Vagina (tissue), 2 donors: ENCODE data around the gene HMCN2. TPM values are rescaled to one million over a fixed set of nuclear protein-coding genes. Genes with fewer than 3 reads are reported as not detected.

ENCODE experiments used
- DNase-seq, 2 donors: peaks; one replicate each; pipeline ENCODE4 v3.0.0-alpha.2; 2017; ENCODE audit errors: extremely low spot score in 2 of 2
- H3K27ac ChIP-seq: fragments of 200-600 bp; sonication (generic); one replicate; pipeline ENCODE4 v1.5.1; 2019
- H3K27me3 ChIP-seq: fragments of 200-600 bp; sonication (generic); one replicate; pipeline ENCODE4 v1.5.1; 2019
- H3K36me3 ChIP-seq, 2 donors: fragments of 200-600 bp; sonication (generic); one replicate each; pipeline ENCODE4 v1.5.1; 2017 to 2019
- H3K4me1 ChIP-seq: fragments of 200-600 bp; sonication (generic); one replicate; pipeline ENCODE4 v1.5.1; 2019
- H3K4me3 ChIP-seq, 2 donors: fragments of 200-600 bp; sonication (generic); 1 replicate in 1 of 2; 2 replicates in 1 of 2; pipeline ENCODE4 v1.5.1; 2016 to 2019
- H3K9me3 ChIP-seq: fragments of 200-600 bp; sonication (generic); one replicate; pipeline ENCODE4 v1.5.1; 2019
- CTCF ChIP-seq, 3 experiments: fragments of 450-650 bp in 2 of 3; fragments of 200-600 bp in 1 of 3; sonication (generic) in 1 of 3; IDR thresholded peaks; one replicate each; pipeline ENCODE4 v1.5.1; 2017 to 2019; ENCODE audit warnings: antibody characterized with exemption in 3 of 3, mild to moderate bottlenecking in 2 of 3, moderate library complexity in 2 of 3
- POLR2A ChIP-seq, 2 donors: fragments of 450-650 bp; IDR thresholded peaks; one replicate each; pipeline ENCODE4 v1.6.1; 2017; ENCODE audit warnings: antibody characterized with exemption in 2 of 2, mild to moderate bottlenecking in 2 of 2, moderate library complexity in 2 of 2
- POLR2AphosphoS5 ChIP-seq, 2 donors: sonication (generic); formaldehyde crosslinking; IDR thresholded peaks; one replicate each; pipeline ENCODE4 v1.9.0; 2017; ENCODE audit warnings: antibody characterized with exemption in 2 of 2, mild to moderate bottlenecking in 2 of 2, low read depth in 1 of 2; ENCODE audit not compliant: insufficient read depth in 1 of 2
- intact Hi-C: fragments of 100-400 bp; cut with DNase I; formaldehyde crosslinking; loops from one replicate; pipeline ENCODE4 v1.15.1; 2023
- total RNA-seq: library from RNA; depleted of rRNA; stranded (reverse); fragments of >200 nt; gene quantifications from one replicate; pipeline ENCODE4 v1.2.3, GENCODE V29; 2016

HMCN2 gene
- total RNA-seq, 1 donor from 2014 or later, result 5.2 TPM

GRCh38 chr9:130328349-130328801 lies 62.8 kb downstream of the HMCN2 start:
- Histone ChIP-seq H3K9me3 (no peaks in the 10 kb centered on the region), H3K27ac (peak overlapping the region; percentile 82), H3K4me3 (peak overlapping the region in 1 of 2 donors; percentile 34), H3K4me1 (peaks cover 47% of the 10 kb centered on the region), H3K27me3 (no peaks in the 10 kb centered on the region), H3K36me3 (no peaks in the 10 kb centered on the region)
- intact Hi-C loops, result loop anchor here (5.0 kb wide), 1 partner anchor 36 kb away; no protein-coding TSS in a partner anchor
- no peak for TF ChIP-seq POLR2A (IDR thresholded peaks at IDR 0.05)
- no peak for TF ChIP-seq CTCF (IDR thresholded peaks at IDR 0.05)
- TF ChIP-seq POLR2AphosphoS5 (IDR thresholded peaks at IDR 0.05; ENCODE audit: insufficient read depth in 1 of 2, low read depth in 1 of 2), result peak; percentile 69
- DNase-seq, result peak in 1 of 2 donors; percentile 98

- no peak for DNase-seq
- Histone ChIP-seq H3K27ac (peak overlapping the region; percentile 82), H3K27me3 (no peaks in the 10 kb centered on the region), H3K36me3 (no peaks in the 10 kb centered on the region), H3K4me1 (peaks cover 47% of the 10 kb centered on the region), H3K4me3 (no peak overlapping the region), H3K9me3 (no peaks in the 10 kb centered on the region)
- no peak for TF ChIP-seq POLR2A (IDR thresholded peaks at IDR 0.05)
- no peak for TF ChIP-seq CTCF (IDR thresholded peaks at IDR 0.05)
- no peak for TF ChIP-seq POLR2AphosphoS5 (IDR thresholded peaks at IDR 0.05; ENCODE audit: insufficient read depth in 1 of 2, low read depth in 1 of 2)
- intact Hi-C loops, result loop anchor here (5.0 kb wide), 1 partner anchor 37 kb away; no protein-coding TSS in a partner anchor
These were observed 63.5 kb downstream of the HMCN2 start for GRCh38 chr9:130329061-130329460.

GRCh38 chr9:130330202-130330862 lies 64.8 kb downstream of the HMCN2 start:
- intact Hi-C loops, result no loop called here
- Histone ChIP-seq H3K4me1 (peaks cover 47% of the 10 kb centered on the region), H3K27me3 (no peaks in the 10 kb centered on the region), H3K27ac (peak overlapping the region; percentile 82), H3K9me3 (no peaks in the 10 kb centered on the region), H3K4me3 (no peak overlapping the region), H3K36me3 (no peaks in the 10 kb centered on the region)
- DNase-seq, result no peak
- TF ChIP-seq POLR2AphosphoS5 (IDR thresholded peaks at IDR 0.05; ENCODE audit: insufficient read depth in 1 of 2, low read depth in 1 of 2) (no peak), CTCF (IDR thresholded peaks at IDR 0.05) (no peak)

GRCh38 chr9:130331061-130331460 lies 65.5 kb downstream of the HMCN2 start:
- peaks cover 47% of the 10 kb centered on the region for H3K4me1 ChIP-seq
- no peak for DNase-seq
- peak overlapping the region; percentile 82 for H3K27ac ChIP-seq
- H3K4me3 ChIP-seq, result no peak overlapping the region
- intact Hi-C loops, result no loop called here
- no peak for TF ChIP-seq POLR2AphosphoS5 (IDR thresholded peaks at IDR 0.05; ENCODE audit: insufficient read depth in 1 of 2, low read depth in 1 of 2)
- no peak for TF ChIP-seq CTCF (IDR thresholded peaks at IDR 0.05)
- no peaks in the 10 kb centered on the region for H3K27me3 ChIP-seq
- no peaks in the 10 kb centered on the region for H3K36me3 ChIP-seq
- H3K9me3 ChIP-seq, result no peaks in the 10 kb centered on the region

- Histone ChIP-seq H3K27ac (peak overlapping the region; percentile 82), H3K36me3 (no peaks in the 10 kb centered on the region), H3K9me3 (no peaks in the 10 kb centered on the region), H3K4me3 (no peak overlapping the region), H3K4me1 (peaks cover 47% of the 10 kb centered on the region), H3K27me3 (no peaks in the 10 kb centered on the region)
- DNase-seq, result no peak
- TF ChIP-seq CTCF (IDR thresholded peaks at IDR 0.05) (no peak), POLR2AphosphoS5 (IDR thresholded peaks at IDR 0.05; ENCODE audit: insufficient read depth in 1 of 2, low read depth in 1 of 2) (peak; percentile 24 to 65), POLR2A (IDR thresholded peaks at IDR 0.05) (no peak)
- intact Hi-C loops, result no loop called here
These were observed 66.0 kb downstream of the HMCN2 start for GRCh38 chr9:130331573-130331972.
